GM21619 (cell line): ENCODE results near the gene GLTP.
"Not testable (repeated sequence)": the region's sequence is repeated elsewhere in the genome, so short reads cannot be mapped to it uniquely, and the experiment has no call there.

ENCODE experiments used
- ATAC-seq: cut with Tn5 transposase; IDR thresholded peaks from one replicate; pipeline ENCODE4 v1.9.1; 2021; ENCODE audit not compliant: unreplicated experiment

GLTP gene

DNA sequence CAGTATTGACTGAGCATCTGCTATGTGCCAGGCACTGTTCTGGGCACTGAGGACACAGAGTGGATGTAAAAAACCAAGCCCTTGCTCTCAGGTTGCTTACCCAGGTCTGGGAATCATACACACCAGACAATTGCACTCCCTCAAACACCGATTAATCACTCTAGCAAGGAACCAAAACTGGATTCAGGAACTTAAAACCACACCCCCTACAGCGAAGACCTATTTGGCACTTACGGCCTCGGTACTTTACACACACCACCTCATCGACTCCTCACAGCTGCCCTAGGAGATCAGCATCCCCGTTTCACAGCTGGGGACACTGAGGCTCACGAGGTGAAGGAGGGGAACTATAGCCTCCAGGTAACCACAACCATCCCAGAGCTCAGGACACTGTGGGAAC lies 1.6 kb downstream of the GLTP start:
- no peak for ATAC-seq

DNA sequence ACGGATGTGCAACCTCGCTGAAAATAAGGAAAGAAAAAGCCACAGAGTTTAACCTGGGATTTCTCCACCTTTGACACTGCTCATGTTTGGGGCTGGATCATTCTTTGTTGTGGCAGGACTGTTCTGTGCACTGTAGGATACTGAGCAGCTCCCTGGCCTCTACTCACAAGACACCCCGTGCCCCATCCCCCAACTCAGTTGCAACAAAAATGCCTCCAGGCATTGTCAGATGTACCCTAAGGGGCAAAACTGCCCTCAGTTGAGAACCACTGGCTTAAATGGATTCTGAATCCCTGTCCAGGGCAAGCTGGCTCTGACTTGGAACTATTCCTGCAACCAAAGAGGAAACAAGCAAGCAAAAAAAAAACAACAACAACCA lies 2.1 kb downstream of the GLTP start:
- no peak for ATAC-seq

DNA sequence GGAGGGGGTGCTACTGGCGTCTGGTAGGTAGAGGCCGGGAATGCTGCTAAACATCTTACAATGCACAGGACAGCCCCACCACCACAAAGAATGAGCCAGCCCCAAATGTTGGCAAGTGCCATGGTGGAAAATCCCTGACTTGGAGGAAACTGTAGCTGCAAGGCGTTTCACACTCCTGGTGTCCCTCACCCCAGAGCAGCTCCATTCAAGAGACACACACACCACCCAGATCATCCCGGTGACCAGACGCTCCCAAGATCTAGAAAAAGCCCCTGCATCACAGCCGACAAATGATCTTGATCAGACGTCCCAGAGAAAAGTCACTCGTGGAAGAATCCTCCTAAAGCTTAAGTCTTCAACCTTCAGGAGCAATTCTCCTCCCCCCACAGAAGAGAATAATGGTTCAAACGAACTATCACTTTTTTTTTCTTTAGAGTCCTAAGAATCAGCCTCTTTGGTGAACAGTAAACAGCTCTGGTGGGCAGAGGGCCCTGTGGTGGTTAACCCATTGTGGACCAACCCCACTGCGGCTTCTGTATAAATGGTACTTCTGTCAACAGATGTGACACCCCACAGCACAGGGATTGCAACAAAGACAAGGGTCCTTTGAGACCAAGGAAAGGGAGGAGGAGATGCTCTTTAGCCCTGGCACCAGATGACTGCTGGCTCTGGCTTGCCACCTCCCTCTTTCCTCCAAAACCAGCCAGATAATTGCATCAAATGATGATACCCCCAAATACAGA lies 2.7 kb downstream of the GLTP start:
- ATAC-seq, result no peak

DNA sequence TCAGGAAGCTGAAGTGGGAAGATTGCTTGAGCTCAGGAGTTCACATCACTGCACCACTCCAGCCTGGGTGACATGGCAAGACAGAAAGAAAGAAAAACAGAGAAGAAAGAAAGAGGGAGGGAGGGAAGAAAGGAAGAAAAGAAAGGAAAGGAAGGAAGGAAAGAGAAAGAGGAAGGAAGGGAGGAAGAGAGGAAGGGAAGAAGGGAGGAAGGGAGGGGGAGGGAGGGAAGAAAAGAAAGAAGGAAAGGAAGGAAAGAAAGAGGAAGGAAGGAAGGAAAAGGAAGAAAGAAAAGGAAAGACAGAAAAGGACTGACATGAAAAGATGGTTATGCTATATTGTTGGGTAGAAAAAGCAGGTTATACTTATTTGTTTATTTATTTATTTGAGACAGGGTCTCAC lies 3.9 kb downstream of the GLTP start:
- ATAC-seq, result no peak

DNA sequence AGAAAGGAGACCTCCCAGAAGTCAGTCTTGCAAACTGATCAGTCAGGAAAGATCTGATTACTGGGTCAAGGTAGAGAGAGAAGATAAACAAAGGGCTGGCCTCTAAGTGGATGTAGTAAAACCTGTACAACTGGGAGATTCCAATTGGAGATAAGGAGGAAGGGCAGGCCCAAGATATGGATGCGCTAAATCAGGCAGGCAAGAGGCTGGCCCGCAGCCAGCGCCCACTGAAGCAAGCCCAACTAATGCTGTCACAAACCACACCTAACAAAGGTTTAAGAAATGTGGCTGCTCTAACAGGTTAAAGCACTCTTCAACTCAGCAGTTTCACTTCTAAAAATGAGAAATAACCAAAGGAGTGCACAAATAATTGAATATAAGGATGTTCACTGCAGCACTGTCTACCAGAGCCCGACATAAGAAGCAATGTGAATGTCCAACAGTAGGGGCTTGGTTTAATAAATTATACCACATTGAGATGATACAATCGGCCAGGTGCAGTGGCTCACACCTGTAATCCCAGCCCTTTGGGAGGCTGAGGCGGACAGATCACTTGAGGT lies 4.7 kb downstream of the GLTP start:
- no peak for ATAC-seq

DNA sequence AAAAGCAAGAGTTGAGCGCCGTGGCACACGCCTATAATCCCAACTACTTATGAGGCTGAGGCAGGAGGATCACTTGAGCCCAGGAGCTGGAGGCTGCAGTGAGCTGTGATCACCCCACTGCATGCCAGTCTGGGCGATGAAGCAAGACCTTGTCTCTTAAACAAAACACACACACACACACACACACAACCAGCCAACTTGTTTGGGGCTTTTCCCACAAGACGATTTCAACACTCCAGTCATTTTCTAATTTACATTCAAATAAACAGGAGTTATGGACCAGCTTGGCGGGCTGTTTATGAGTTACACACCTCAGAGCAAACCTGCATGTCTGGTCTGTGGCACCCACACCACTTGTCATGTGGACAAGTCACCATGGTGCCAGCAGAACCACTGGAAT lies 6.7 kb downstream of the GLTP start:
- ATAC-seq, result no peak

DNA sequence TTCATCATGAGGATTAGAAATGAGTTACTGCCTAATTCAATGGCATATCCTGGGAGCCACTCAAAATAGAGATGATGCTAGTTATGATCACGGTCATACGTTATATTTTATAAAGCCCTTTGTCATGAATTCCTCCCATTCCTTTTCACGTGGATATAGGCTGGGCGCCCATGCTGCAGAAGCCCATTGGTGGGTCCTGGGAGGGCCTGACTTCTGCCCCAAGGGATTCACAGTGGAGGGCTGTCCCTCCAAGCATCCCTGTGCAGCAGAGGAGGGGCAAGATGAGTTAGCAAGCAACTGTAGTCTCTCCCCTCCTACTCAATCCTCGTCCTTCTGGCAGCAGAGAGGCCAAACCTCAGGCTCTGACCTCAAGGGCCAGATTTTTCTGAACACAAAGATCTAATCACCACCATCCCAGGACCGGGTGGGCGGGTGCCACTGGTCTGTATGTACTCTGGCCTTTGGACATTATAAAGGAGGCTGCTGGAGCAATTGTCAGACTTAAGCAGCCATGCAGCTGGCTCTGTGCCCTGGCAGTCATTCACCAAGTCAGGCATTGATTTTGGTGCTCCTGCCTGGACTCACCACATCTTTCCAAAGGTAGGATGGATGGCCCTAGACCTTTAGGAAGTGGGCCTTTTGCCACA lies 8.6 kb downstream of the GLTP start:
- ATAC-seq, result no peak

DNA sequence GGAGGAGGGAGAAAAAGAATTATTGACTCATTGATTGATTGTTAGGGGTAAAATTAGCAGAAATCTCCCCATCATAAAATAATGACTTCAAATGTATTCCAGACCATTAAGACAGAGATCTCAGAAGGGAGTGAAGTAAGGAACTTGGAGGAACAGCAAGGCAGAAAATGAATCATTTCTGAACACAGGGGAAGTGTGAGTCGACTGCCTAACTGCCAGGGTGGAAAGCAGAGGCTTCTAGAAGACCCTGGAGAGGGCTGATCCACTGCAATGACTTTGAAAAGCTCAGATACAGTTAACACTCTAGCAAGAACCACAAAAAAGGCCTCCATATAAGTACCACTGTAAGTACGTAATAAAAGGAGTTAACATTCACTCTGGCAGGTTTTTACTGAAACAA lies 9.7 kb downstream of the GLTP start:
- no peak for ATAC-seq

DNA sequence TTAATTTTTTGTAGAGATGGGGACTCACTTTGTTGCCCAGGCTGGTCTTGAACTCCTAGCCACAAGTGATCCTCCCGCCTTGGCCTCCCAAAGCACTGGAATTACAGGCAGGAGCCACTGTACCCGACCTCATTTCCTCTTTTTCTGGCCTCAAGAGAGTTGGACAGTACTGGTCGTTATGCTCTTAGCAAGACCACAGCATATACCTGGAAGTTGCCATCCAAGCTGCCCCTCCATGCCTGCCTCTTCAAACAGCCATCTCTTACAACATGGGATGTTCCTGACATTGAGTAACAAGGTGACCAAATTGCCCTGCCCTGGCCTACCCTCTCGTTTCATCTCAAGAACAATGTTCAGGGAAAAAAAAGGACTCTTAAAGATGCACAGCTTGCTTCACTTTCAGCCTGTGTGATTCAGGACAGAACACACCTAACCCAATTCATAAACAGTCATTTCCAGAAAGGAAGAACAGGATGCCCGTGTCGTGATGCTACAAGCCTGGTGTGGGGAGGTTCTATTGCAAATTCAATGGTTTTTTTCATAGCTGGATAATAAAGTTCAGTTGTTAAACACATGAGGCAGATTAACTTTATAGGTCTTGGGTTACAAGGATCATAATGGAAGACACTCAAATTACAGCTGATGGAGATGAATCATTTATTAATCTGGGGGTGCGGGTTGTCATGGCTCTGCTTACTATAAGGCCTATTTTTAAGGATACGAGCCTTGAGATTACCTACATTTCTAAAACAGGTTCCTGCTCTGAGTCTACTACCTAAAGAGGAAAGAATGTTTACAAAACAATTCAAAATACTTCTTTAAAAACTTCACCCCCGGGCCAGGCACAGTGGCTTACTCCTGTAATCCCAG lies 11.9 kb downstream of the GLTP start:
- no peak for ATAC-seq

DNA sequence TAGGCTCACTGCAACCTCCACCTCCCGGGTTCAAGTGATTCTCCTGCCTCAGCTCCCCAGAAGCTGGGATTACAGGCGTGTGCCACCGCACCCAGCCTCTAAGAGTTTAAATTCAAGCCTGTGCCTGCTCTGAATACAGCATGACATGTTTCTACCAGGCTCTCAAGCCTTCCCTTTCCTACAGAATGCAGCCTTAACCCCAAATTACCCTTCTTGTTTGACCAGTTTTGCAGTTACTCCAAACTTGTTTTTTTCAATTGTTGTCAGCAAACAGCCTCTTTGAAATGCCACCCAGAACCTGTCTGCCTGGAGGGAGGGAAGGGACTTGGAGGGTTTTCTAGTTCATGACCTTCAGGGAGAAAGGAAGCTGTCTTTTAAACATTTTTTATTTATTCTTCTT lies 15.4 kb downstream of the GLTP start:
- no peak for ATAC-seq

DNA sequence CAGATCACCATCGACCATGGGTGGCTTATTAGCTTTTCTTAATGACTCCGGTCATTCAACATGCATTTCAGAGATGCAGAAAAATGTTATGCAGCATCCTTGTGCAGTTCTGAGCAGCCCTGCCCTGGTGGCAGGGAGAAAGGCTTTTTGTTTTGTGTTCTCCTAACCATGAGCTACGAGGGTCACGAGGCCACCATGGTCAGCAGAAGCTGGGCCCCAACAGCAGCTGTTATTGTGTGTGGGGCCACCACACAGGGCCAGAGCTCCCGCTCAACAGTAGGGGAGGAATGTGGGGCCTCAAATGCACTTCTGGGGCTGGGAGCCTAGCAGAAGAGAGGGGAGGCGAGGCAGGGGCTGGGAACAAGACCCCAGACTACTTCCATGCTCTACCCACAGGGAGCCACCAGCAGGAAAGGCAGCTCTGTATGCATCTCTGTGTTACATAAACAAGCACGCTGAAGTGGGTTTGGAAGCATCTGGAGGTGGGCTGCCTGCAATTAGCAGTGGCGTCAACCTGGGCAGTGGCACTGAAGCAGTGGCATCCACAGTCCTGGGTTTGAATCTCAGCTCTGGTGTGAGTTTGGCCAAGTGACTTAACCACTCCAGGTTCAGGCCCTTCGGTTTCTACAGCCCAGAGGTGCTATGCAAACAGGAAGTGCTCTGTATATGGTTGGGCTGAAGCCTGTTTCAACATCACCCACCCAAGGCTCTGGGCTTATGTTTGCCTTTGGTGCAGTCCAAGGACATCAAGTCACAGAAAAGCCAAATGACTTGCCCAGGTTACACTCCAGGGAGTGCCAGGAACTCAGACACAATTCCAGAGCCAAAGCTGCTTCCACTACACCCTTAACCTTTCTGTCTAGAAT lies 16.3 kb downstream of the GLTP start:
- no peak for ATAC-seq

DNA sequence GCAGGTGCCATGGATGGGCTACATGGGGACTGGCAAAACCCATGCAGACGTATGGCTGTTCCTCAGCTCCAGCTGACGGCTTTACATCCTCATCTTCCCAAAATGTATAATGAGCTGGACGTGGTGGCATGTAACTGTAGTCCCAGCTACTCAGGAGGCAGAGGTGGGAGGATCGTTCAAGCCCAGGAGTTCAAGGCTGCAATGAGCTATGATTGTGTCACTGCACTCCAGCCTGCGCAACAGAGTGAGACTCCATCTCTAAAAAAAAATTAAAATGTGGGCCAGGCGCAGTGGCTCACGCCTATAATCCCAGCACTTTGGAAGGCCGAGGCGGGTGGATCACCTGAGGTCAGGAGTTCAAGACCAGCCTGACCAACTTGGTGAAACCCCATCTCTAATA lies 17.9 kb downstream of the GLTP start:
- ATAC-seq, result not testable (repeated sequence)

DNA sequence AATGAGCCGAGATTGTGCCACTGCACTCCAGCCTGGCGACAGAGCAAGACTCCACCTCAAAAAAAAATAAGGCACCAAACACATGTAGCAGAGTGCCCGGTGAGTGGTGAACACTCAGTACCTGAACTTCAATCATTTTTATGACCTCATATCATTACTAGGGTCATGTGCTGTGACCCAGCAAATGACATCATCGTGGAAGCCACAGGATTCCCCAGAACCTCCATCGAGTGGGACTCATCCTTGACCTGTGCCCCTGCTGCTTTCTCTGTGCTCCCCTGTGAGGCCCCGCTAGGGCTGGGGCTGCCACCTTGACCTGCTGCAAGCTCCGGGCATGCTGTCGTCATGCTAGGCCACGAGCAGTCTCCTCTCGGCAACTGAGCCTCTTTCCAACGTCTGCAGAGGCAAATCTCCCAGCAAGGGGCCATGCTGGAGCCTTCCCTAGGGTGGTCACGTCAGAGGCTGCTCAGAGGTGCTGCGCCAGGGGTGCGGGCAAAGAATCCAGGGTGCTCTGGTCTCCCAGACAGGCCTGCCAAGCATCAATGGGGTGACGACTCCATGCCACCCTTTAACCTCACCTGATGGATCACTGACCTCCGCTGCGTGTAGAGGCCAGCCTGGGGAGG lies 18.5 kb downstream of the GLTP start:
- no peak for ATAC-seq

DNA sequence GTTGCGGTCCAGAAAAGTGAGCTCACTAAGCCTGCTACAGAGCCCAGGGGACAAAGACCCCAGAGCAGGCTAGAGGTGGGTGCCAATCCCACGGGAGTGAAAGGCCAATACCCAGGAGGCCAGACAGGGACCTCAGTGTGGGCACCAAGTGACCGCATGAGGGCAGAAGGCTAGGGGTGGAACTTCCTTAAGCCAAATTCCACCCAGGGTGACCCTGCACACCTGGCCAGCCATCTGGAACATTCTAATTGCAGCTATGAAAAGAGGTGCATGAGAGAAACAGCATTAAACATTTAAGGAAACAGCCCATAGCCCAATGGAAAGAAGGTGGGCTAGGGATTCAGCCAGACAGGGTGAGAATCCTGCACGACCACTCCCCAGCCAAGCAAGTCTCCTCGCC lies 19.4 kb downstream of the GLTP start:
- ATAC-seq, result no peak

DNA sequence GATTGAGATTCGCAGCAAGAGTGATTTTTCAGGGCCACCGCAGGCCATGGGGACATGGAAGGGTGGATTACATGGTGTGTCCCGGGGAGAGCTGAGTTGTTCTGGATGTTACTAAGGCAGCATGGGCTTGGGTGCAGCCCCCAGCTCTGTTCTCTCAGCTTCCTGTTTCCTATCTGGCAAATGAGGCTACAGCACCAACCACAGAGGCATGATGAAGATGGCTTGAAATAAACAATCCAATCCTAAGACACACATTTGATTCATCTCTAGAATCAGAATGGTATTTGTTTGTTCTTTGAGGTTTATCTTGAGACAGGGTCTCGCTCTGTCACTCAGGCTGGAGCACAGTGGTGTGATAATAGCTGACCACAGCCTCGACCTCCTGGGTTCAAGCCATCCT lies 21.6 kb downstream of the GLTP start:
- ATAC-seq, result no peak

DNA sequence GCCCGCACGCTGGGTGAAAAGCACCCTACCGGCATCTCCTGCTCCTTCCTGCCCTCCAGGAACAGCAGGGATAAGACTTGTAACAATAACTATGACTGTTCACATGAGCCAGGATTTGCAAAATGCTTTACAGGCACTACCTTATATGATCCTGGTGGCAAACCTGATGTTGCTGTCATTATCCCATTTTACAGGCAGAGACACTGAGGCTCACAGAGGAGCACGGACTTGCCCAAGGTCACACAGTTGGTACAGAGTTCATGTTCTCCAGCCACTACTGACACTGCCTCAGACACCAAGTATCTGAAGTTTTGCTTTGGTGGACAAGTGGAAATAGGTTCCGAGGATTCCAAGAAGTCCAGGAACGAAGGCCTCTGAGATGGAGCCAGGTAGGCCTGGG lies 22.6 kb downstream of the GLTP start:
- no peak for ATAC-seq

DNA sequence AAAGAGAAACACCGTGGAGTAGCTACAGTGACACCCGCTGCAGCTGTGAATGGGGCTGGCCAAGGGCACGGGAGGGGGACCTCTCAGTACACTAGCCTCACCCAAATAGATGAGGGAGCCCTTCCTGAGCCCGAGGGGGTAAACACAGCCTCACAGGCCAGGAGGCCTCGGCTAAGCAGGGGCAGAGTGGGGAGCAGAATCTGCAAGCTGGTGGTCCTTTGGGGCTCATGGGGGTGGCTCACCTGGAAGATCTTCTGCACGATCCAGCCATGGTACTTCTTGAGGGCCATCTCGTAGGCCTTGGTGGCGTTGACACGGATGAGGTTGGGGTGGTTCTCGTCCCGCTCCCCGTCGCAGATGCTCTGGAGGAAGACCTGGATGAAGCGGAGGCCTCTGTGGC lies 25.0 kb downstream of the GLTP start:
- ATAC-seq, result no peak

DNA sequence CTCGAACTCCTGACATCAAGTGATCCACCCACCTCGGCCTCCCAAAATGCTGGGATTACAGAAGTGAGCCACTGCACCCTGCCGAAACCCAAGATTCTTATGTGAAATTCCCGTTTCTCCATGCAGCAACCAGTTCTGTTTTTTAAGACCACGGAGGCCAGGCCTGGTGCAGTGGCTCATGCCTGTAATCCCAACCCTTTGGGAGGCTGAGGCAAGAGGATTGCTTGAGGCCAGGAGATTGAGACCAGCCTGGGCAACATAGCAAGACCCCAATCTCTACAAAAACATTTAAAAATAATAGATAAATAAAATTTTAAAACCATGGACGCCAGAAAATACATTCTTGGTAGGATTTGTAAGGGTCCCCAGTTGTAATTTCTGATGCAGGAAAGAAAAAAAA lies 29.8 kb downstream of the GLTP start:
- not testable (repeated sequence) for ATAC-seq

DNA sequence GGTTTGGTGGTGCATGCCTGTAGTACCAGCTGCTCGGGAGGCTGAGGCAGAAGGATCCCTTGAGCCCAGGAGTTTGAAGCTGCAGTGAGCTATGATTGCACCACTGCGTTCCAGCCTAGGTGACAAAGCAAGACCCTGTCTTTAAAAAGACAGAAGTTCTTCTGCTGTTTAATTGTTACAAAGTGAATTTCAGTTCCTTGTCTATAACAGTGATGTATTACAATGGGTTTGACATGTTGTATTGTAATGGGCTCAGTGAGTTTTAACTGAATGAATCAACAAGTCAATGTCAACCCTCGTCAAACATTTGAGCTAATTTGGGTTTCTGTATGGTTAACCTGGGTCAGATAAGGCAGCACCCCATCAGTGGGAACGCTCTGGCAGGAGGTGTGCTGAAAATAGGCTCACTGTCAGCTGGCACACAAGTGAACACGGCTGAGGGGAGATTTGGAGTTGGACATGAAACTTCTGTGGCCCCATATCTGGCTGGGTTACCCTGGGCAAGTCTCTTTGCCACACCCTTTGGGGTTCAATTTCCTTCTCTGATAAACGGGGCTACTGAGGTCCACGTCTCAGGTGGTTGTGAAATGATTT lies 33.1 kb downstream of the GLTP start:
- no peak for ATAC-seq

DNA sequence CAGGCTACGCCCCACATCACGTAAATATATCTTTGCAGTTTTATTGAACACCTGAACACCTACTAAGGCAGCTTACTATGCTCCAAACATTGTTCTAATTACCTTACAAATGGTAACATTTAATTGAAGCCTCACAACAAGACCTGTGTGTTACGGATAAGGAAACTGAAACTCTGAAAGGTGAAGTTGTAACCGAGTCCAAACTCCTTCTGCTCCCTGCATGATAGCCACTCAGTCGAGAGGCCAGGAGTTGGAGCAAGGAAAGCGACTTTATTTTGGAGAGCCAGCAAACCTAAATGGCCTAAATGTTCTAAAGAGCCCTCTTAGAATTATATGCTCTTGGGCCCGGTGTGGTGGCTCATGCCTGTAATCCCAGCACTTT lies 34.5 kb downstream of the GLTP start:
- ATAC-seq, result no peak
